OCI-LY7 (cell line): ENCODE measurements around the gene GNAI2. TPM values are rescaled to one million over a fixed set of nuclear protein-coding genes. Genes with fewer than 3 reads are reported as not detected.
A peak's percentile ranks its signal among the peaks of the same experiment; 100 is the strongest.

Experiments
- BruUV-seq: library from RNA; stranded (reverse); fragments of 400-500 nt; replicated peaks from 2 replicates; lab custom pipeline; 2021; lab: Mats Ljungman, UMichigan
- CTCF ChIA-PET: fragments of 300-600 bp; sonication (Branson Sonifier 250); formaldehyde crosslinking; loops from one replicate; lab custom pipeline; 2022; ENCODE audit warnings: antibody characterized with exemption; ENCODE audit not compliant: unreplicated experiment; lab: Charles Lee
- POLR2A ChIA-PET: fragments of 300-600 bp; sonication (Branson Sonifier 250); formaldehyde crosslinking; loops from one replicate; lab custom pipeline; 2022; ENCODE audit warnings: antibody characterized with exemption; lab: Charles Lee
- DNase-seq: peaks from one replicate; pipeline ENCODE4 v3.0.0-alpha.2; 2015; ENCODE audit warnings: low spot score
- H2AFZ ChIP-seq: fragments of 200-600 bp; sonication (generic), shearing (Covaris generic); 2 replicates; pipeline ENCODE4 v1.6.1; 2014; ENCODE audit warnings: mild to moderate bottlenecking, antibody characterized with exemption, low read length, moderate library complexity
- H3K27ac ChIP-seq: fragments of 200-600 bp; sonication (generic); 2 replicates; pipeline ENCODE4 v1.5.1; 2014; ENCODE audit warnings: mixed run types, low read depth, mild to moderate bottlenecking, moderate library complexity, low read length, inconsistent platforms; ENCODE audit not compliant: poor library complexity, severe bottlenecking
- H3K36me3 ChIP-seq: fragments of 200-600 bp; sonication (generic); 2 replicates; pipeline ENCODE4 v1.6.1; 2014; ENCODE audit warnings: mild to moderate bottlenecking, antibody characterized with exemption, low read length, moderate library complexity, mixed read lengths; ENCODE audit not compliant: insufficient read depth
- H3K4me1 ChIP-seq: fragments of 200-600 bp; sonication (generic); 2 replicates; pipeline ENCODE4 v1.5.1; 2014; ENCODE audit warnings: mild to moderate bottlenecking, low read length; ENCODE audit not compliant: insufficient read depth, poor library complexity, severe bottlenecking
- H3K4me2 ChIP-seq: fragments of 200-600 bp; sonication (generic); 2 replicates; pipeline ENCODE4 v1.6.1; 2014; ENCODE audit warnings: mild to moderate bottlenecking, low read length
- H3K4me3 ChIP-seq: fragments of 200-600 bp; sonication (generic); 2 replicates; pipeline ENCODE4 v1.5.1; 2014; ENCODE audit warnings: mild to moderate bottlenecking, low read depth, low read length; ENCODE audit not compliant: poor library complexity, severe bottlenecking
- H3K79me2 ChIP-seq: fragments of 200-600 bp; sonication (generic); 2 replicates; pipeline ENCODE4 v1.6.1; 2016; ENCODE audit warnings: low read depth, mild to moderate bottlenecking, low read length, moderate library complexity, mixed read lengths; ENCODE audit not compliant: insufficient read depth
- H3K9me2 ChIP-seq: fragments of 200-600 bp; sonication (generic); 2 replicates; pipeline ENCODE4 v1.6.1; 2016; ENCODE audit warnings: mild to moderate bottlenecking, low read length, mixed read lengths; ENCODE audit not compliant: insufficient read depth
- H3K9me3 ChIP-seq: fragments of 200-600 bp; sonication (generic); 2 replicates; pipeline ENCODE4 v1.6.1; 2014; ENCODE audit warnings: mild to moderate bottlenecking, mixed run types, low read length, mixed read lengths
- H4K20me1 ChIP-seq: fragments of 200-600 bp; sonication (generic); 2 replicates; pipeline ENCODE4 v1.6.1; 2014; ENCODE audit warnings: mild to moderate bottlenecking, antibody characterized with exemption, low read length, moderate library complexity, mixed read lengths; ENCODE audit not compliant: insufficient read depth
- EZH2phosphoT487 ChIP-seq: fragments of 200-600 bp; sonication (generic); IDR thresholded peaks from 2 replicates; pipeline ENCODE4 v1.6.1; 2018; ENCODE audit warnings: low read depth, borderline replicate concordance, mild to moderate bottlenecking, mixed run types, antibody characterized with exemption, low read length, moderate library complexity, mixed read lengths
- intact Hi-C: fragments of 100-400 bp; cut with micrococcal nuclease; formaldehyde crosslinking; loops from one replicate; pipeline ENCODE4 v1.10.0; 2022; ENCODE audit not compliant: unreplicated experiment
- total RNA-seq, 2 experiments: library from RNA; depleted of rRNA in 1 of 2; stranded (reverse); fragments of >200 nt in 1 of 2; shearing (Covaris generic) in 1 of 2; gene quantifications; 2 replicates each; pipeline ENCODE4 v1.2.3, GENCODE V29; 2014 to 2022
- TF ChIP-seq, protein P1 (sequence below): fragments of 200-600 bp; sonication (generic); conservative IDR thresholded peaks from 2 replicates; pipeline ENCODE4 v1.5.1; 2014; ENCODE audit warnings: mild to moderate bottlenecking, antibody characterized with exemption, low read length, moderate library complexity, mixed read lengths

GNAI2 gene
- total RNA-seq, 2 experiments from 2014 or later, result 190 to 256 TPM

DNA sequence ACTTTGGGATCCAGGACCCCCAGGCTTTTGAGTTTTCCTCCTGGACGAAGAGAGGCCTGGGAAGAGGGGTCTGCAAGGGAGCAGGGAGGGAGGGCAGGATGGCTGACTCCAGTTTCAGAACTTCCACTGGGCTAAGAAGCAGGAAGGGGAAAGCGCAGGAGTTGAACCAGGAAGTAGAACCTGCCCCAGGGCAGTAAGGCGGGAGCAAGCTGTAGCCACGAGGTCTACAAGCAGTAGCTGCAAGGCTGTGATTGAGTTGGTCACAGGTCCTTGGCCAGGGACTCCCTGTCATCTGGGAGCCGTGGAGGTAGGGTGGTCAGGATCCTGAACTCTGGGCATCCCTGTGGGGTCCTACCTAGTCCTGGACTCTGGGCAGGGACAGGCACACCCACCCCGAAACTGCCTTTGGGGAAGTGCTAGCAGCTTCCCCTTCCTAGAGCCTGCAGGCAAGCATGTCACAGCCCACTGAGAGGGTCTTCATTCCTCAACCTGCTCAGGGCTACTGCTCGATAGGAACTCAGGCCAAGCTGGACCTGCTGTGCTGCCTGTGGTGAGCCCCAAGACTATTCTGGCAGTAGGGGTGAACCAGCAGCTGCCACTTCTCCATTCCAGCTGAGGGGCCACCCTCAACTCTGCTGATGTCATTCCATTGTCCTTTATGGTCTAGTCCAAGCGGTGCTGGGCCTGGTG, 5.8 kb upstream of the GNAI2 start:
- TF ChIP-seq EZH2phosphoT487, result no peak
- TF ChIP-seq, protein P1, sequence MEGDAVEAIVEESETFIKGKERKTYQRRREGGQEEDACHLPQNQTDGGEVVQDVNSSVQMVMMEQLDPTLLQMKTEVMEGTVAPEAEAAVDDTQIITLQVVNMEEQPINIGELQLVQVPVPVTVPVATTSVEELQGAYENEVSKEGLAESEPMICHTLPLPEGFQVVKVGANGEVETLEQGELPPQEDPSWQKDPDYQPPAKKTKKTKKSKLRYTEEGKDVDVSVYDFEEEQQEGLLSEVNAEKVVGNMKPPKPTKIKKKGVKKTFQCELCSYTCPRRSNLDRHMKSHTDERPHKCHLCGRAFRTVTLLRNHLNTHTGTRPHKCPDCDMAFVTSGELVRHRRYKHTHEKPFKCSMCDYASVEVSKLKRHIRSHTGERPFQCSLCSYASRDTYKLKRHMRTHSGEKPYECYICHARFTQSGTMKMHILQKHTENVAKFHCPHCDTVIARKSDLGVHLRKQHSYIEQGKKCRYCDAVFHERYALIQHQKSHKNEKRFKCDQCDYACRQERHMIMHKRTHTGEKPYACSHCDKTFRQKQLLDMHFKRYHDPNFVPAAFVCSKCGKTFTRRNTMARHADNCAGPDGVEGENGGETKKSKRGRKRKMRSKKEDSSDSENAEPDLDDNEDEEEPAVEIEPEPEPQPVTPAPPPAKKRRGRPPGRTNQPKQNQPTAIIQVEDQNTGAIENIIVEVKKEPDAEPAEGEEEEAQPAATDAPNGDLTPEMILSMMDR, result no peak
- DNase-seq, result no peak
- Histone ChIP-seq H3K9me2 (no peaks in the 10 kb centered on the region), H3K79me2 (no peaks in the 10 kb centered on the region), H3K4me2 (peak overlapping the region; percentile 8; the same call in 1 of the 2 replicates), H2AFZ (0 out of 2 replicates have a peak overlapping the region, but pooled peaks have one; percentile 1), H3K4me1 (peaks cover 54% of the 10 kb centered on the region), H3K27ac (no peak overlapping the region), H4K20me1 (no peaks in the 10 kb centered on the region), H3K4me3 (no peak overlapping the region), H3K9me3 (no peaks in the 10 kb centered on the region), H3K36me3 (no peaks in the 10 kb centered on the region)
- intact Hi-C loops, result no loop called here
- ChIA-PET CTCF (interaction anchor here (1.1 to 3.6 kb wide), 2 partner anchors 13 to 17 kb away, joined by 3 to 20 read pairs; no protein-coding TSS in a partner anchor), POLR2A (interaction anchor here (3.9 kb wide), 1 partner anchor 16 kb away, joined by 24 read pairs; no protein-coding TSS in a partner anchor)
- no TSS peak for BruUV-seq

DNA sequence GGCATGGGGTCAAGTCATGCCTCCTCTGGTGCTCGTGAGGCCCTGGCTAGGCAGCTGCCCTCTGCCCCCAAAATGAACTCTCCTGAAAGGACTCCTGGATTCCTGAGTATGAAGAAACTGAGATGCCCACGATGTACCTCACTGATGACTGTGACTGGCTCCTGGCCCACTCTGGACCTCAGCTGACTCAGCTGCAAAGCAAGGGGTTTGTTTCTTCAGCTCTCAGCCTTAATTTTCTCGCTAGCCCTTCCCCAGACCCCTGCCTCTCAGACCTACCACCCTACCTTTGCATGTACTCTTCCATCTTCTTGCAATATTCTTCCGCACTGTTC, 5.2 kb upstream of the GNAI2 start:
- Histone ChIP-seq H4K20me1 (no peaks in the 10 kb centered on the region), H3K4me1 (peaks cover 55% of the 10 kb centered on the region), H3K27ac (no peak overlapping the region), H3K9me3 (no peaks in the 10 kb centered on the region), H3K79me2 (no peaks in the 10 kb centered on the region), H2AFZ (no peak overlapping the region), H3K9me2 (no peaks in the 10 kb centered on the region), H3K4me2 (peak overlapping the region; percentile 8; the same call in 1 of the 2 replicates), H3K36me3 (no peaks in the 10 kb centered on the region), H3K4me3 (no peak overlapping the region)
- ChIA-PET CTCF (interaction anchor here (3.6 kb wide), 1 partner anchor 16 kb away, joined by 20 read pairs; no protein-coding TSS in a partner anchor), POLR2A (interaction anchor here (3.9 kb wide), 1 partner anchor 16 kb away, joined by 24 read pairs; no protein-coding TSS in a partner anchor)
- intact Hi-C loops, result no loop called here
- BruUV-seq, result no TSS peak
- TF ChIP-seq, protein P1, result no peak
- TF ChIP-seq EZH2phosphoT487, result no peak
- no peak for DNase-seq

DNA sequence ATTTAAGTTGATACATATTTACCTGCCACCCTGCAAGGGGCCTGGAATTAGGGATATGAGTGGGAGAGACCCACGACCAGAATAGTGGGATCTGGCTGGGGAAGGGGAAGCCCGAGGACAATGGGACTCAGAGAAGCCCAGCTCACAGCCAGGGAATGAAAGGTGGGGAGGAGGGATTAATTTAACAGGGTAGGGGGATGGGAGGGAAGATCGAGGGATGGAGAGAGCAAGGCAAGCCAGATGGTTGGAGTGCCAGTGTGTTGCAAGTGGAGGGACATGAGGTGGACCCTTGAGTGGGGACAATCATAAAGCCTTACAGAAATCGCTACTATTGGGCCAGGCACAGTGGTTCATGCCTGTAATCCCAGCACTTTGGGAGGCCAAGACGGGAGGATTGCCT, 4.4 kb upstream of the GNAI2 start:
- intact Hi-C loops, result no loop called here
- H3K9me2 ChIP-seq, result no peaks in the 10 kb centered on the region
- H3K4me3 ChIP-seq, result no peak overlapping the region
- no peak overlapping the region for H2AFZ ChIP-seq
- H3K4me1 ChIP-seq, result peaks cover 47% of the 10 kb centered on the region
- no peaks in the 10 kb centered on the region for H4K20me1 ChIP-seq
- H3K79me2 ChIP-seq, result peaks cover 4% of the 10 kb centered on the region
- H3K36me3 ChIP-seq, result no peaks in the 10 kb centered on the region
- POLR2A ChIA-PET, result no interaction called here
- no peak for TF ChIP-seq EZH2phosphoT487
- TF ChIP-seq, protein P1, result no peak
- H3K9me3 ChIP-seq, result no peaks in the 10 kb centered on the region
- BruUV-seq, result no TSS peak
- no peak overlapping the region for H3K4me2 ChIP-seq
- DNase-seq, result no peak
- CTCF ChIA-PET, result no interaction called here
- H3K27ac ChIP-seq, result no peak overlapping the region
